DND-41 (cell line): ENCODE data around the gene USP19.
A peak's percentile ranks its signal among the peaks of the same experiment; 100 is the strongest.

ENCODE experiments used
- ATAC-seq: fragments of 200-7000 bp; cut with Tn5 transposase; 3 replicates; pipeline ENCODE4 v1.9.1; 2021; ENCODE audit warnings: low read depth; ENCODE audit not compliant: insufficient read depth
- DNase-seq: peaks from one replicate; pipeline ENCODE4 v3.0.0-alpha.2; 2020
- H2AFZ ChIP-seq: 2 replicates; pipeline ENCODE4 v1.6.0; 2012; ENCODE audit warnings: low read depth, low read length
- H3K27ac ChIP-seq: 2 replicates; pipeline ENCODE4 v1.5.1; 2012; ENCODE audit warnings: low read length, inconsistent platforms
- H3K27me3 ChIP-seq: fragments of 200-600 bp; sonication (generic); 2 replicates; pipeline ENCODE4 v1.6.0; 2012; ENCODE audit warnings: low read length, mild to moderate bottlenecking, inconsistent platforms; ENCODE audit not compliant: insufficient read depth, poor library complexity
- H3K36me3 ChIP-seq: 2 replicates; pipeline ENCODE4 v1.5.1; 2012; ENCODE audit warnings: low read length, inconsistent platforms; ENCODE audit not compliant: insufficient read depth
- H3K4me1 ChIP-seq: 2 replicates; pipeline ENCODE4 v1.5.1; 2012; ENCODE audit warnings: mild to moderate bottlenecking, low read length; ENCODE audit not compliant: insufficient read depth
- H3K4me2 ChIP-seq: 2 replicates; pipeline ENCODE4 v1.6.0; 2012; ENCODE audit warnings: mild to moderate bottlenecking, moderate library complexity, low read length, inconsistent platforms; ENCODE audit not compliant: insufficient read depth
- H3K4me3 ChIP-seq, 2 experiments: fragments of 200-600 bp in 1 of 2; shearing (Covaris generic) in 1 of 2; 2 replicates each; pipeline ENCODE4 v1.5.1; 2012 to 2016; ENCODE audit warnings: inconsistent platforms in 2 of 2, low read length in 2 of 2, mild to moderate bottlenecking in 2 of 2, low read depth in 1 of 2, moderate library complexity in 1 of 2
- H3K79me2 ChIP-seq: 2 replicates; pipeline ENCODE4 v1.6.0; 2012; ENCODE audit warnings: low read length, inconsistent platforms; ENCODE audit not compliant: insufficient read depth
- H3K9ac ChIP-seq: 2 replicates; pipeline ENCODE4 v1.6.0; 2012; ENCODE audit warnings: low read depth, mild to moderate bottlenecking, inconsistent platforms, low read length, moderate library complexity
- H3K9me3 ChIP-seq: 2 replicates; pipeline ENCODE4 v1.5.1; 2012; ENCODE audit warnings: low read length, moderate library complexity, mild to moderate bottlenecking, inconsistent platforms; ENCODE audit not compliant: insufficient read depth, severe bottlenecking
- H4K20me1 ChIP-seq: 2 replicates; pipeline ENCODE4 v1.6.0; 2012; ENCODE audit warnings: low read length; ENCODE audit not compliant: insufficient read depth
- CTCF ChIP-seq: IDR thresholded peaks from 2 replicates; pipeline ENCODE4 v1.5.1; 2012; ENCODE audit warnings: borderline replicate concordance, low read length, moderate library complexity, mild to moderate bottlenecking; ENCODE audit not compliant: poor library complexity, severe bottlenecking; ENCODE audit errors: extremely low read depth
- EZH2 ChIP-seq: IDR thresholded peaks from 3 replicates; pipeline ENCODE4 v1.6.1; 2012; ENCODE audit warnings: borderline replicate concordance, low read depth, mild to moderate bottlenecking, moderate library complexity, low read length, inconsistent platforms; ENCODE audit not compliant: severe bottlenecking

Gene USP19

GRCh38 chr3:49092938-49093852, 27.4 kb downstream of the USP19 start:
- TF ChIP-seq EZH2: no peak
- TF ChIP-seq CTCF: no peak
- peak; percentile 29 for ATAC-seq
- peak overlapping the region; percentile 68 for H3K9ac ChIP-seq
- H3K4me1 ChIP-seq: peaks cover 43% of the 10 kb centered on the region
- peak; percentile 89 for DNase-seq
- peaks cover 54% of the 10 kb centered on the region for H3K79me2 ChIP-seq
- H3K9me3 ChIP-seq: no peaks in the 10 kb centered on the region
- peak overlapping the region; percentile 69 for H3K4me2 ChIP-seq
- peaks cover 45% of the 10 kb centered on the region for H4K20me1 ChIP-seq
- H2AFZ ChIP-seq: peak overlapping the region; percentile 94
- peak overlapping the region; percentile 95 for H3K27ac ChIP-seq
- peak overlapping the region; percentile 48 to 71 for H3K4me3 ChIP-seq
- no peaks in the 10 kb centered on the region for H3K27me3 ChIP-seq
- peaks cover 38% of the 10 kb centered on the region for H3K36me3 ChIP-seq

DNA sequence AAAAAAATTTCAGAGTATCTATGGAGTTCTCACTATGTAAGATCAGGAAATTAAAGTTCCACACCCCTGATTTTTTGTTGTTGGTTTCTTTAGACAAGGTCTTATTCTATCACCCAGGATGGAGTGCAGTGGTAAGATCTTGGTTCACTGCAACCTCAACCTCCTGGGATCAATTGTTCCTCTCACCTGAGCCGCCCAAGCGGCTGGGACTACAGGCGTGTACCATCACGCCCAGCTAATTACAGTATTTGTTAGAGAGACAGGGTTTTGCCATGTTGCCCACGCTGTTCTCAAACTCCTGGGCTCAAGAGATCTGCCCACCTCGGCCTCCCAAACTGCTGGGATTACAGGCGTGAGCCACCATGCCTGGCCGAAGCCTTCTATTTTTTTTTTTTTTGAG, 39.2 kb downstream of the USP19 start:
- Histone ChIP-seq H3K4me2 (no peak overlapping the region), H3K4me3 (no peak overlapping the region), H3K27ac (no peak overlapping the region), H4K20me1 (peaks cover 64% of the 10 kb centered on the region), H3K4me1 (no peaks in the 10 kb centered on the region), H2AFZ (no peak overlapping the region), H3K9ac (no peak overlapping the region), H3K79me2 (peaks cover 94% of the 10 kb centered on the region), H3K27me3 (no peaks in the 10 kb centered on the region), H3K36me3 (peaks cover 35% of the 10 kb centered on the region), H3K9me3 (no peaks in the 10 kb centered on the region)
- ATAC-seq: no peak
- no peak for DNase-seq
- no peak for TF ChIP-seq CTCF
- no peak for TF ChIP-seq EZH2

GRCh38 chr3:49079270-49079669, 41.4 kb downstream of the USP19 start:
- Histone ChIP-seq H3K4me3 (no peak overlapping the region), H3K9me3 (no peaks in the 10 kb centered on the region), H3K36me3 (peaks cover 52% of the 10 kb centered on the region)

More at GRCh38 chr3:49079270-49079669, 41.4 kb downstream of the USP19 start:
- ATAC-seq (no peak), DNase-seq (no peak)
- TF ChIP-seq EZH2 (no peak), CTCF (no peak)
- no peaks in the 10 kb centered on the region for H3K27me3 ChIP-seq
- H3K9ac ChIP-seq: no peak overlapping the region
- no peak overlapping the region for H2AFZ ChIP-seq
- peaks cover 88% of the 10 kb centered on the region for H3K79me2 ChIP-seq
- peaks cover 59% of the 10 kb centered on the region for H4K20me1 ChIP-seq
- H3K27ac ChIP-seq: no peak overlapping the region
- no peaks in the 10 kb centered on the region for H3K4me1 ChIP-seq
- H3K4me2 ChIP-seq: no peak overlapping the region
